ENCODE measurements around the gene NUAK1. TPM values are rescaled to one million over a fixed set of nuclear protein-coding genes. Genes with fewer than 3 reads are reported as not detected.

NUAK1 gene
- total RNA-seq, 4 donors from 2014 or later, result 0.75 to 14.7 (median 3.5) TPM

DNA sequence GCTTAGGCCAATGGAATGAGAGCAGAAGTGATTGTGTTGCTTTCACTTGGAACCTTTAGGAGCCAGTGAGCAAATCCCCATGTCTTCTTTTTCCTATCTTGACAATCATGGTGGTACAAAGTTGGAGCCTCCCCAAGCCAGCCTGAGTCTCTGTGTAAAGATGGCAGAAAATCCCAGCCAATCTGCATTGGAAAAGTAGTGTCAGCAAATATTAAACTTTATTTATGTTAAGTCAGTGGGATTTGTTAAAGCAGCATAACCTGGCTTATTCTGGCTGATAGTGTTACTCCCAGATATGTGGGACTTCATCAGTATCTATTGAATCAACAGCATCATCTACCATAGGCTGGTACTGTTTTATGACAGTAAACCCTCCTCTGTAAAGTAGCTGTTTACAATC, 2.2 kb upstream of the NUAK1 start:
- Histone ChIP-seq H3K9me3 (no peaks in the 10 kb centered on the region), H3K27ac (no peak overlapping the region), H3K4me3 (no peak overlapping the region), H3K36me3 (no peaks in the 10 kb centered on the region), H3K27me3 (peaks cover 35% of the 10 kb centered on the region), H3K4me1 (peaks cover 0 to 42% (median 16%) of the 10 kb centered on the region in 4 donors)
- in situ Hi-C loops (cut with MboI; ENCODE audit: low pct_ligation_motif_present in 1 of 4, low pct_unique_long_range_greater_than_20kb in 1 of 4, low sequenced_read_pairs in 3 of 4) (loop anchor here in 3 of 4 donors (25.0 kb wide), 1 partner anchor 429 kb away; no protein-coding TSS in a partner anchor), intact Hi-C loops (cut with DNase I; ENCODE audit: low total_unique reads) (no loop called here)
- no peak for DNase-seq
- TF ChIP-seq, protein P1, sequence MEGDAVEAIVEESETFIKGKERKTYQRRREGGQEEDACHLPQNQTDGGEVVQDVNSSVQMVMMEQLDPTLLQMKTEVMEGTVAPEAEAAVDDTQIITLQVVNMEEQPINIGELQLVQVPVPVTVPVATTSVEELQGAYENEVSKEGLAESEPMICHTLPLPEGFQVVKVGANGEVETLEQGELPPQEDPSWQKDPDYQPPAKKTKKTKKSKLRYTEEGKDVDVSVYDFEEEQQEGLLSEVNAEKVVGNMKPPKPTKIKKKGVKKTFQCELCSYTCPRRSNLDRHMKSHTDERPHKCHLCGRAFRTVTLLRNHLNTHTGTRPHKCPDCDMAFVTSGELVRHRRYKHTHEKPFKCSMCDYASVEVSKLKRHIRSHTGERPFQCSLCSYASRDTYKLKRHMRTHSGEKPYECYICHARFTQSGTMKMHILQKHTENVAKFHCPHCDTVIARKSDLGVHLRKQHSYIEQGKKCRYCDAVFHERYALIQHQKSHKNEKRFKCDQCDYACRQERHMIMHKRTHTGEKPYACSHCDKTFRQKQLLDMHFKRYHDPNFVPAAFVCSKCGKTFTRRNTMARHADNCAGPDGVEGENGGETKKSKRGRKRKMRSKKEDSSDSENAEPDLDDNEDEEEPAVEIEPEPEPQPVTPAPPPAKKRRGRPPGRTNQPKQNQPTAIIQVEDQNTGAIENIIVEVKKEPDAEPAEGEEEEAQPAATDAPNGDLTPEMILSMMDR (IDR thresholded peaks at IDR 0.05), result no peak
- TF ChIP-seq EP300 (IDR thresholded peaks at IDR 0.05; ENCODE audit: low read depth) (no peak), POLR2AphosphoS5 (IDR thresholded peaks at IDR 0.05) (no peak), POLR2A (IDR thresholded peaks at IDR 0.05) (no peak)

DNA sequence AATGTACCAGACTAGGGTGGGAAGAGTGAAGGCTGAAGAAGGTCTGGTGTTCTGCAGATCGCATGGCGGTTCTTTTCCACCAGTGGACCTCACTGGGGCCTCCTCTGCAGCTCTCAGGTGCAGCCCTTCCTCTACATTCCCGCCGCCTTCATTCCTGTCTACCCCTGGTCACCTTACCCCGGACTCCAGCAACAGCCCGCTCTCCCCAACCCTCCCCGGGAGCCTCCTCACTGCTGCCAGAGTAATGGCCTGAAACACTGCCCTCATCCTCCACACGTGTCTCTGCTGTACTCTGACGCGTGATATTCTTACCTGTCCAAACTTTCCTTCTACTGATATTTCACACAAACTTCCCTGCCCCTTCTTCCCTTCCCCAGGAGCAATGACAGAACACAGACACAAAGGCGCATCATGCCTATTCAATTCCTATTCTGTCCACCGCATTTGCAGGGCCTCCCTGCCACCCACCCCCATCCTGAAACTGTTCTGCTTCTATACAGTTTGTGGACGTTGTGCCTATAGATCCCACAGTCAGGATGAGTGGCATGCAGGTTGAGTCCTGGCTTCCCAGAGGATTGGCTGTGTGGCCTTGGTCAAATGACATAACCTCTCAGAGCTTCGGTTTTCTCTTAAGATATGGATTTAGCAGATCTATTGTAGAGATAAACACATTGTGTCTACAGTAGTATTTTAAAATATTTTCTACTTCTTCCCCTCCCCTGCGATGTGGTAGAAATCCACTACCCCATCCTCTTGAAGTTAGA, 1.7 kb upstream of the NUAK1 start:
- Histone ChIP-seq H3K4me3 (peak overlapping the region in 3 of 4 donors; percentile 58 to 77 (median 69)), H3K4me1 (peaks cover 0 to 43% (median 14%) of the 10 kb centered on the region in 4 donors), H3K9me3 (no peaks in the 10 kb centered on the region), H3K27ac (peak overlapping the region; percentile 83 to 90 (median 88)), H3K27me3 (peaks cover 35% of the 10 kb centered on the region), H3K36me3 (no peaks in the 10 kb centered on the region)
- WGBS, 2 donors (ENCODE audit: low coverage in 1 of 2), result 74 to 94% methylated on average over 6 to 15 of the region's 15 CpGs
- intact Hi-C loops (cut with DNase I; ENCODE audit: low total_unique reads) (no loop called here), in situ Hi-C loops (cut with MboI; ENCODE audit: low pct_ligation_motif_present in 1 of 4, low pct_unique_long_range_greater_than_20kb in 1 of 4, low sequenced_read_pairs in 3 of 4) (loop anchor here in 3 of 4 donors (25.0 kb wide), 1 partner anchor 428 kb away; no protein-coding TSS in a partner anchor)
- TF ChIP-seq, protein P1 (IDR thresholded peaks at IDR 0.05), result no peak
- TF ChIP-seq POLR2AphosphoS5 (IDR thresholded peaks at IDR 0.05) (no peak), POLR2A (IDR thresholded peaks at IDR 0.05) (no peak), EP300 (IDR thresholded peaks at IDR 0.05; ENCODE audit: low read depth) (no peak)
- no peak for DNase-seq

DNA sequence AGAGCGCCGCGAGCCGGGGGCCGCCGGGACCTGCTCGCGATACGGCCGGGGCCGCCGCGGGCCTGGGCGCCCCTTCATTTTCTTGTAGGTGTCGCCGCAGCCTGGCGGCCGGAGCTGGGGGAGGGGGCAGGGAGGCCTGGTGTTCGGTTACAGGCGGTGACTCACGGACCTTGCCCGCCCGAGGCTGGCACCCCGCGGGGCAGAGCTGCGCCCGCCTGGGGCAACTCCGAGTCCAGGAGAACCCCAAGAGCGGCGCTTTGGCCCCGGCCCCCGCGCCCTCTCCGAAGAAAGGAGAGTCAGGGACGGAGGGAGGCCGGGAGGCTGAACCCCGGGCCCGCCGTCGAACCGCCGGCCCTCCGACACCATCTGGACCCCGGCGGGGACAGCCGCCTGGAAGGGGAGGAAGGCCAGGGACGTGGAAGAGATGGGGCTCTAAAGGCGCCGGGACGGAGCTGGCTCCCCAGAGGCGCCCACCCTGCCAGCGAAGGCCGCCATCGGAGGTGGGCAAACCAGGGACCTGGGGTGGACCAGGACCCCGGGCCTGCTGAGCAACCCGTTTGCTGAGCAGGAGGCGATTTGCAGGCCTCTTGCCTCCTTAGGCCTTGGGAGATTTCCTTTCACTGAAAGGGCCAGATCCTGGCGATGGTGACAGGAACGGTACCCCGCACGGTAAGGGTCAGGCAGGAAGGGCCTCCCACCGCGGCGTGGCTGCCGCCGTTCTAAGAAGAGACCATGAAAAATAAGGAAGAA, 843 bp upstream of the NUAK1 start:
- Histone ChIP-seq H3K27me3 (peaks cover 35% of the 10 kb centered on the region), H3K27ac (peak overlapping the region; percentile 83 to 90 (median 88)), H3K4me3 (peak overlapping the region; percentile 58 to 77 (median 69)), H3K9me3 (no peaks in the 10 kb centered on the region), H3K36me3 (no peaks in the 10 kb centered on the region), H3K4me1 (peaks cover 0 to 36% (median 8%) of the 10 kb centered on the region in 4 donors)
- TF ChIP-seq, protein P1 (IDR thresholded peaks at IDR 0.05), result no peak
- no peak for TF ChIP-seq POLR2AphosphoS5 (IDR thresholded peaks at IDR 0.05)
- no peak for TF ChIP-seq POLR2A (IDR thresholded peaks at IDR 0.05)
- TF ChIP-seq EP300 (IDR thresholded peaks at IDR 0.05; ENCODE audit: low read depth), result no peak
- WGBS, 2 donors (ENCODE audit: low coverage in 1 of 2), result 31 to 54% methylated on average over 7 to 54 of the region's 66 CpGs
- peak; percentile 76 for DNase-seq
- intact Hi-C loops (cut with DNase I; ENCODE audit: low total_unique reads) (loop anchor here (10.0 kb wide), 1 partner anchor 435 kb away; no protein-coding TSS in a partner anchor), in situ Hi-C loops (cut with MboI; ENCODE audit: low pct_ligation_motif_present in 1 of 4, low pct_unique_long_range_greater_than_20kb in 1 of 4, low sequenced_read_pairs in 3 of 4) (loop anchor here (10.0 to 25.0 kb wide), 3 partner anchors 427 to 715 kb away; no protein-coding TSS in a partner anchor)

DNA sequence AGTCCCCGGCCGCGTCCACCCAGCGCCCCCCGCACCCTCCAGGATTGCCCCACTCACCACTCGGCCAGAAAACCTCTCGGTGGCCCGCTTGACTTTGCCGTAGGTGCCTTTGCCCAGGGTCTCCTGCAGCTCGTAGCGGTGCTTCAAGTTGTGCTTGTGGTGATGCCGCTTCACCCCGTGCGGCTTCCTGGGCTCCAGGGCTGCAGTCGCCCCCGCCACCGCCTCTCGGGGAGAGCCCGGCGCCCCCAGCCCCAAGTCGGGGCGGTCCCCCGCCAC, 459 bp downstream of the NUAK1 start:
- H3K4me1 ChIP-seq, result peaks cover 0 to 34% (median 8%) of the 10 kb centered on the region in 4 donors
- no peaks in the 10 kb centered on the region for H3K9me3 ChIP-seq
- peak overlapping the region; percentile 83 to 90 (median 88) for H3K27ac ChIP-seq
- intact Hi-C loops (cut with DNase I; ENCODE audit: low total_unique reads) (loop anchor here (10.0 kb wide), 1 partner anchor 433 kb away; no protein-coding TSS in a partner anchor), in situ Hi-C loops (cut with MboI; ENCODE audit: low pct_ligation_motif_present in 1 of 4, low pct_unique_long_range_greater_than_20kb in 1 of 4, low sequenced_read_pairs in 3 of 4) (loop anchor here (10.0 to 25.0 kb wide), 3 partner anchors 426 to 713 kb away; no protein-coding TSS in a partner anchor)
- WGBS, 2 donors (ENCODE audit: low coverage in 1 of 2), result 4% methylated on average over 11 of the region's 23 CpGs; no CpG with 5 or more reads in 1 of the 2 donors
- H3K36me3 ChIP-seq, result no peaks in the 10 kb centered on the region
- DNase-seq, result no peak
- peak overlapping the region; percentile 58 to 77 (median 69) for H3K4me3 ChIP-seq
- no peak for TF ChIP-seq POLR2A (IDR thresholded peaks at IDR 0.05)
- TF ChIP-seq, protein P1 (IDR thresholded peaks at IDR 0.05), result peak in 1 of 5 experiments; percentile 9
- H3K27me3 ChIP-seq, result peaks cover 35% of the 10 kb centered on the region
